HepG2 (cell line): ENCODE results near the gene BRPF1. TPM values are rescaled to one million over a fixed set of nuclear protein-coding genes. Genes with fewer than 3 reads are reported as not detected.

Experiments used
- ATAC-seq: fragments of 200-7000 bp; cut with Tn5 transposase; 3 replicates; pipeline ENCODE4 v1.9.1; 2020; ENCODE audit warnings: mild to moderate bottlenecking, moderate library complexity
- BruUV-seq: library from RNA; stranded (reverse); fragments of 400-500 nt; replicated peaks from 2 replicates; lab custom pipeline; 2021; lab: Mats Ljungman, UMichigan
- CTCF ChIA-PET: fragments of 300-600 bp; formaldehyde crosslinking; extraction: SDS; loops from one replicate; lab custom pipeline; 2021; ENCODE audit warnings: low total read pairs, inconsistent platforms, low intra/inter-chr PET ratio; lab: Yijun Ruan, JAX
- POLR2A ChIA-PET: fragments of 350-600 bp; sonication (Branson Sonifier 250); formaldehyde crosslinking; loops from one replicate; lab custom pipeline; 2020; ENCODE audit warnings: antibody characterized with exemption, inconsistent platforms; lab: Yijun Ruan, JAX
- DNase-seq: peaks from one replicate; pipeline ENCODE4 v3.0.0-alpha.2; 2015; ENCODE audit warnings: low spot score
- FAIRE-seq: peaks from 3 replicates; lab custom pipeline; 2011; peaks lifted over from hg19 to GRCh38; lab: Jason Lieb, UNC
- H2AFZ ChIP-seq: one replicate; pipeline ENCODE4 v1.6.1; 2011; ENCODE audit warnings: low read length, inconsistent platforms
- H3K27ac ChIP-seq: fragments of 300-600 bp; 3 replicates; pipeline ENCODE4 v1.8.0; 2011; ENCODE audit warnings: mixed run types, mild to moderate bottlenecking, mixed read lengths, low read length, inconsistent platforms; ENCODE audit not compliant: insufficient read depth; ENCODE audit errors: extremely low read length
- H3K27me3 ChIP-seq, 2 experiments: fragments of 200-600 bp in 1 of 2; 2 replicates in 1 of 2; 3 replicates in 1 of 2; pipeline versions ENCODE4 v1.6.0 to v1.8.0; 2011; ENCODE audit warnings: low read length in 2 of 2, mild to moderate bottlenecking in 2 of 2, moderate library complexity in 2 of 2, inconsistent platforms in 1 of 2; ENCODE audit not compliant: insufficient read depth in 2 of 2, control insufficient read depth in 1 of 2
- H3K36me3 ChIP-seq, 2 experiments: fragments of 200-600 bp in 1 of 2; replicated peaks in 1 of 2; 2 replicates in 1 of 2; 3 replicates in 1 of 2; pipeline versions ENCODE4 v1.5.1 to v1.8.0; 2011; ENCODE audit warnings: low read length in 2 of 2, inconsistent platforms in 1 of 2; ENCODE audit not compliant: insufficient read depth in 2 of 2, control insufficient read depth in 1 of 2
- H3K4me1 ChIP-seq: 2 replicates; pipeline ENCODE4 v1.5.1; 2012; ENCODE audit warnings: low read length, inconsistent platforms; ENCODE audit not compliant: insufficient read depth
- H3K4me2 ChIP-seq: 2 replicates; pipeline ENCODE4 v1.6.0; 2011; ENCODE audit warnings: low read depth, low read length, inconsistent platforms
- H3K4me3 ChIP-seq, 3 experiments: fragments of 200-600 bp in 1 of 3; sonication (generic), shearing (Covaris generic) in 1 of 3; replicated peaks in 1 of 3; 2 replicates each; pipeline ENCODE4 v1.5.1; 2011 to 2016; ENCODE audit warnings: low read length in 3 of 3, inconsistent platforms in 2 of 3, low read depth in 2 of 3, mild to moderate bottlenecking in 2 of 3, control low read depth in 1 of 3, mixed read lengths in 1 of 3; ENCODE audit not compliant: insufficient read depth in 1 of 3
- H3K79me2 ChIP-seq: one replicate; pipeline ENCODE4 v1.6.1; 2011; ENCODE audit warnings: low read length, inconsistent platforms; ENCODE audit not compliant: insufficient read depth
- H3K9ac ChIP-seq: 2 replicates; pipeline ENCODE4 v1.6.0; 2011; ENCODE audit warnings: mild to moderate bottlenecking, low read depth, low read length, inconsistent platforms; ENCODE audit not compliant: insufficient read depth
- H3K9me3 ChIP-seq: 2 replicates; pipeline ENCODE4 v1.5.1; 2012; ENCODE audit warnings: mild to moderate bottlenecking, low read length
- H4K20me1 ChIP-seq: 2 replicates; pipeline ENCODE4 v1.6.0; 2011; ENCODE audit warnings: inconsistent platforms, mild to moderate bottlenecking, low read length, moderate library complexity; ENCODE audit not compliant: insufficient read depth
- DPF2 ChIP-seq: sonication (generic); formaldehyde crosslinking; IDR thresholded peaks from 2 replicates; pipeline ENCODE4 v1.4.0; 2020; ENCODE audit warnings: mild to moderate bottlenecking, low read depth, missing genetic modification reagents, borderline replicate concordance
- ERF ChIP-seq: IDR thresholded peaks from 2 replicates; pipeline ENCODE4 v1.6.1; 2018; ENCODE audit warnings: missing biosample characterization, missing genetic modification reagents
- GLI4 ChIP-seq: sonication (generic); formaldehyde crosslinking; IDR thresholded peaks from 2 replicates; pipeline ENCODE4 v1.5.1; 2020; ENCODE audit warnings: missing genetic modification reagents, mild to moderate bottlenecking, moderate library complexity, borderline replicate concordance
- GTF3A ChIP-seq: sonication (generic); formaldehyde crosslinking; conservative IDR thresholded peaks from 2 replicates; pipeline ENCODE4 v1.4.0; 2020; ENCODE audit warnings: mild to moderate bottlenecking, missing genetic modification reagents
- KDM3A ChIP-seq: IDR thresholded peaks from 2 replicates; pipeline ENCODE4 v1.6.1; 2018; ENCODE audit warnings: low read depth, missing compliant biosample characterization
- MEIS2 ChIP-seq: sonication (generic); formaldehyde crosslinking; IDR thresholded peaks from 2 replicates; pipeline ENCODE4 v1.9.0; 2021; ENCODE audit warnings: mild to moderate bottlenecking, missing genetic modification reagents
- NFE2L2 ChIP-seq: fragments of 150-350 bp; IDR thresholded peaks from 2 replicates; pipeline ENCODE4 v1.6.1; 2014; ENCODE audit warnings: low read length
- PLRG1 ChIP-seq: fragments of 450-650 bp; conservative IDR thresholded peaks from 2 replicates; pipeline ENCODE4 v1.6.1; 2016
- POLR2A ChIP-seq, 2 experiments: IDR thresholded peaks; 2 replicates each; pipeline ENCODE4 v1.6.1; 2011; ENCODE audit warnings: low read depth in 2 of 2, low read length in 2 of 2, mild to moderate bottlenecking in 1 of 2, moderate library complexity in 1 of 2; ENCODE audit not compliant: insufficient read depth in 1 of 2
- SPEN ChIP-seq: sonication (generic); formaldehyde crosslinking; IDR thresholded peaks from 2 replicates; pipeline ENCODE4 v1.5.1; 2020; ENCODE audit warnings: low read depth, mild to moderate bottlenecking, missing genetic modification reagents
- ZFP62 ChIP-seq: sonication (generic); formaldehyde crosslinking; IDR thresholded peaks from 2 replicates; pipeline ENCODE4 v1.4.0; 2020; ENCODE audit warnings: missing genetic modification reagents
- ZNF550 ChIP-seq: sonication (generic); formaldehyde crosslinking; IDR thresholded peaks from 2 replicates; pipeline ENCODE4 v1.4.0; 2020; ENCODE audit warnings: mild to moderate bottlenecking, missing genetic modification reagents, borderline replicate concordance
- ZNF713 ChIP-seq: sonication (generic); formaldehyde crosslinking; IDR thresholded peaks from 2 replicates; pipeline ENCODE4 v1.4.0; 2020; ENCODE audit warnings: mild to moderate bottlenecking, missing genetic modification reagents
- ZSCAN9 ChIP-seq: IDR thresholded peaks from 2 replicates; pipeline ENCODE4 v1.6.1; 2016; ENCODE audit warnings: borderline replicate concordance
- WGBS: methylation state at CpG from one replicate; pipeline ENCODE4 v1.1.6; 2017; ENCODE audit warnings: low lambda C conversion rate; 5-methylcytosine and 5-hydroxymethylcytosine counted together
- in situ Hi-C: cut with HindIII; loops from 2 replicates; pipeline ENCODE4 v1.10.0; 2017; ENCODE audit warnings: low pct_unique_long_range_greater_than_20kb; ENCODE audit not compliant: extremely low pct_ligation_motif_present
- intact Hi-C: fragments of 100-400 bp; cut with micrococcal nuclease; formaldehyde crosslinking; loops from one replicate; pipeline ENCODE4 v1.10.0; 2022; ENCODE audit not compliant: unreplicated experiment
- polyA plus RNA-seq, 8 experiments: library from polyadenylated mRNA; depleted of rRNA in 3 of 8; stranded (reverse) in 7 of 8; unstranded in 1 of 8; fragments of >200 nt; fragmentation: Illumina TruSeq in 4 of 8; extraction: Trizol in 4 of 8; gene quantifications; 2 replicates each; pipeline versions ENCODE4 v1.2.1 to v1.2.3, GENCODE V29; 2011 to 2016; ENCODE audit warnings: low read depth in 4 of 8, missing spikeins in 1 of 8, mixed read lengths in 1 of 8; ENCODE audit not compliant: insufficient read depth in 1 of 8
- total RNA-seq, 5 experiments: library from RNA; depleted of rRNA; stranded (reverse); fragments of >200 nt; fragmentation: Illumina TruSeq; extraction: Trizol; gene quantifications; 2 replicates each; pipeline ENCODE4 v1.2.3, GENCODE V29; 2016; ENCODE audit warnings: low read depth in 1 of 5
- TF ChIP-seq, protein P1 (sequence below): sonication (generic); formaldehyde crosslinking; IDR thresholded peaks from 2 replicates; pipeline ENCODE4 v1.9.0; 2021; ENCODE audit warnings: missing genetic modification reagents, mild to moderate bottlenecking, borderline replicate concordance
- TF ChIP-seq, protein P2 (sequence below): sonication (generic); formaldehyde crosslinking; IDR thresholded peaks from 2 replicates; pipeline ENCODE4 v1.4.0; 2020; ENCODE audit warnings: missing genetic modification reagents, borderline replicate concordance
- TF ChIP-seq, protein P3 (sequence below): sonication (generic); formaldehyde crosslinking; IDR thresholded peaks from 2 replicates; pipeline ENCODE4 v1.5.0; 2020; ENCODE audit warnings: mild to moderate bottlenecking, missing genetic modification reagents

Gene BRPF1
- total and polyA plus RNA-seq, 2 of the 13 experiments (the other 11 are each of a cell fraction or from before 2014, with no cell fraction given) = 7.3 to 10.0 TPM

DNA sequence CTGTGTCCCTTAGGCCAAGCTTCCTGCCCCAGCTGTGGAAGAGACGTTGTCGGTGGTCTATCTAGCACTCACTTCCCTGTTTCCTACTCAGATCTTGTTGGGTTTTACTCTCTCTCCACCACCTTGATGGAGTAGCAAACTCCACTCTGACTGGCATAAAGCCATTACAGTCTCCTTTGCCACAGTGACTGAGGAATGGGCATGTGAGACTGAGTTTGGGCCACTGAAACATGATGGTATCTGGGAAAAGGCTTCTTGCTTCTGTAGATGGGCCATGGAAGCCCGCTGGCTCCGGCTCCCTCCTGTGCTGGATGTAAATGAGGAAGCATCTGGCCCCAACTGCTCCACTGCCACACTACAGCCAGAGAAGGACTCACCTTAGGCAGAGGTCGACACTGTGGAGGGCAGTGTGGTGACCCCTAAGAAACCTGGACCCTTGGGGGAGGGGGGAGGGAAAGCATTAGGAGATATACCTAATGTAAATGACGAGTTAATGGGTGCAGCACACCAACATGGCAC is 47.6 kb downstream of the BRPF1 start:
- H3K4me2 ChIP-seq = no peak overlapping the region
- no peak overlapping the region for H2AFZ ChIP-seq
- ATAC-seq (no peak), DNase-seq (no peak), FAIRE-seq (no peak)
- 86% methylated on average over 5 of the region's 6 CpGs for WGBS
- H3K4me3 ChIP-seq = no peak overlapping the region
- H3K79me2 ChIP-seq = no peaks in the 10 kb centered on the region
- H3K4me1 ChIP-seq = peaks cover 16% of the 10 kb centered on the region
- no peak overlapping the region for H3K9ac ChIP-seq
- TF ChIP-seq DPF2 (no peak), ZNF550 (CRISPR knock-in tag) (no peak), ZFP62 (CRISPR knock-in tag) (no peak), GTF3A (CRISPR knock-in tag) (no peak), SPEN (CRISPR knock-in tag) (no peak), ZNF713 (CRISPR knock-in tag) (no peak), GLI4 (no peak), NFE2L2 (no peak), ERF (CRISPR knock-in tag) (no peak), POLR2A (IDR thresholded peaks at IDR 0.05; ENCODE audit: insufficient read depth in 1 of 2, low read depth in 2 of 2, low read length in 2 of 2) (no peak), ZSCAN9 (CRISPR knock-in tag) (no peak), PLRG1 (no peak), KDM3A (CRISPR knock-in tag) (no peak), MEIS2 (no peak)
- TF ChIP-seq, protein P1, sequence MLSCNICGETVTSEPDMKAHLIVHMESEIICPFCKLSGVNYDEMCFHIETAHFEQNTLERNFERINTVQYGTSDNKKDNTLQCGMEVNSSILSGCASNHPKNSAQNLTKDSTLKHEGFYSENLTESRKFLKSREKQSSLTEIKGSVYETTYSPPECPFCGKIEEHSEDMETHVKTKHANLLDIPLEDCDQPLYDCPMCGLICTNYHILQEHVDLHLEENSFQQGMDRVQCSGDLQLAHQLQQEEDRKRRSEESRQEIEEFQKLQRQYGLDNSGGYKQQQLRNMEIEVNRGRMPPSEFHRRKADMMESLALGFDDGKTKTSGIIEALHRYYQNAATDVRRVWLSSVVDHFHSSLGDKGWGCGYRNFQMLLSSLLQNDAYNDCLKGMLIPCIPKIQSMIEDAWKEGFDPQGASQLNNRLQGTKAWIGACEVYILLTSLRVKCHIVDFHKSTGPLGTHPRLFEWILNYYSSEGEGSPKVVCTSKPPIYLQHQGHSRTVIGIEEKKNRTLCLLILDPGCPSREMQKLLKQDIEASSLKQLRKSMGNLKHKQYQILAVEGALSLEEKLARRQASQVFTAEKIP (CRISPR knock-in tag) = no peak
- TF ChIP-seq, protein P2, sequence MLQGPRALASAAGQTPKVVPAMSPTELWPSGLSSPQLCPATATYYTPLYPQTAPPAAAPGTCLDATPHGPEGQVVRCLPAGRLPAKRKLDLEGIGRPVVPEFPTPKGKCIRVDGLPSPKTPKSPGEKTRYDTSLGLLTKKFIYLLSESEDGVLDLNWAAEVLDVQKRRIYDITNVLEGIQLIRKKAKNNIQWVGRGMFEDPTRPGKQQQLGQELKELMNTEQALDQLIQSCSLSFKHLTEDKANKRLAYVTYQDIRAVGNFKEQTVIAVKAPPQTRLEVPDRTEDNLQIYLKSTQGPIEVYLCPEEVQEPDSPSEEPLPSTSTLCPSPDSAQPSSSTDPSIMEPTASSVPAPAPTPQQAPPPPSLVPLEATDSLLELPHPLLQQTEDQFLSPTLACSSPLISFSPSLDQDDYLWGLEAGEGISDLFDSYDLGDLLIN (CRISPR knock-in tag) = no peak
- TF ChIP-seq, protein P3, sequence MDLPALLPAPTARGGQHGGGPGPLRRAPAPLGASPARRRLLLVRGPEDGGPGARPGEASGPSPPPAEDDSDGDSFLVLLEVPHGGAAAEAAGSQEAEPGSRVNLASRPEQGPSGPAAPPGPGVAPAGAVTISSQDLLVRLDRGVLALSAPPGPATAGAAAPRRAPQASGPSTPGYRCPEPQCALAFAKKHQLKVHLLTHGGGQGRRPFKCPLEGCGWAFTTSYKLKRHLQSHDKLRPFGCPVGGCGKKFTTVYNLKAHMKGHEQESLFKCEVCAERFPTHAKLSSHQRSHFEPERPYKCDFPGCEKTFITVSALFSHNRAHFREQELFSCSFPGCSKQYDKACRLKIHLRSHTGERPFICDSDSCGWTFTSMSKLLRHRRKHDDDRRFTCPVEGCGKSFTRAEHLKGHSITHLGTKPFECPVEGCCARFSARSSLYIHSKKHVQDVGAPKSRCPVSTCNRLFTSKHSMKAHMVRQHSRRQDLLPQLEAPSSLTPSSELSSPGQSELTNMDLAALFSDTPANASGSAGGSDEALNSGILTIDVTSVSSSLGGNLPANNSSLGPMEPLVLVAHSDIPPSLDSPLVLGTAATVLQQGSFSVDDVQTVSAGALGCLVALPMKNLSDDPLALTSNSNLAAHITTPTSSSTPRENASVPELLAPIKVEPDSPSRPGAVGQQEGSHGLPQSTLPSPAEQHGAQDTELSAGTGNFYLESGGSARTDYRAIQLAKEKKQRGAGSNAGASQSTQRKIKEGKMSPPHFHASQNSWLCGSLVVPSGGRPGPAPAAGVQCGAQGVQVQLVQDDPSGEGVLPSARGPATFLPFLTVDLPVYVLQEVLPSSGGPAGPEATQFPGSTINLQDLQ (CRISPR knock-in tag) = no peak
- CTCF ChIA-PET = no interaction called here
- no peaks in the 10 kb centered on the region for H3K9me3 ChIP-seq
- in situ Hi-C loops (no loop called here), intact Hi-C loops (no loop called here)
- H4K20me1 ChIP-seq = no peaks in the 10 kb centered on the region
- POLR2A ChIA-PET = no interaction called here
- H3K27ac ChIP-seq = no peak overlapping the region
- H3K27me3 ChIP-seq = no peaks in the 10 kb centered on the region
- peaks cover 14 to 28% of the 10 kb centered on the region in 2 experiments for H3K36me3 ChIP-seq
- no TSS peak for BruUV-seq
